HG03135 (cell line): ENCODE results near the gene OR2T33.
A peak's percentile ranks its signal among the peaks of the same experiment; 100 is the strongest.
"Not testable (repeated sequence)": the region's sequence is repeated elsewhere in the genome, so short reads cannot be mapped to it uniquely, and the experiment has no call there.

Experiments
- ATAC-seq: cut with Tn5 transposase; IDR thresholded peaks from one replicate; pipeline ENCODE4 v1.9.1; 2021; ENCODE audit warnings: mild to moderate bottlenecking, moderate library complexity; ENCODE audit not compliant: unreplicated experiment

The OR2T33 gene

GRCh38 chr1:248277876-248278275, at the start of gene OR2T33:
Gene OR2T33, minus strand, starts transcription at chr1:248277976. Its CDS starts 4,162 bp downstream, at chr1:248273814.
- no peak for ATAC-seq

- no peak for ATAC-seq
These were observed 46.7 kb upstream of the OR2T33 start, which contains the start of gene OR2M7 for GRCh38 chr1:248324468-248324867. Gene OR2M7, minus strand, starts transcription at chr1:248324568. Its CDS starts 0 bp downstream, at chr1:248324568.

- ATAC-seq, result no peak
These were observed 39.0 kb upstream of the OR2T33 start for GRCh38 chr1:248316796-248317195.

- not testable (repeated sequence) for ATAC-seq
These were observed 29.0 kb upstream of the OR2T33 start for GRCh38 chr1:248306740-248307139.

GRCh38 chr1:248306103-248306502, 28.3 kb upstream of the OR2T33 start:
- no peak for ATAC-seq

- not testable (repeated sequence) for ATAC-seq
These were observed 27.9 kb upstream of the OR2T33 start for GRCh38 chr1:248305672-248306071.

- ATAC-seq, result no peak
These were observed 25.5 kb upstream of the OR2T33 start, which contains the start of gene OR2T12 for GRCh38 chr1:248303324-248303723. Gene OR2T12, minus strand, starts transcription at chr1:248303424. Its CDS starts 7,846 bp downstream, at chr1:248295578.

GRCh38 chr1:248288391-248288790, 10.6 kb upstream of the OR2T33 start:
- no peak for ATAC-seq

GRCh38 chr1:248273225-248273624, 4.6 kb downstream of the OR2T33 start:
- ATAC-seq, result not testable (repeated sequence)

- ATAC-seq, result no peak
These were observed 9.6 kb downstream of the OR2T33 start for GRCh38 chr1:248268178-248268577.

GRCh38 chr1:248259309-248259708, 18.5 kb downstream of the OR2T33 start:
- not testable (repeated sequence) for ATAC-seq

GRCh38 chr1:248243204-248243603, 34.6 kb downstream of the OR2T33 start:
- peak; percentile 82 for ATAC-seq

- no peak for ATAC-seq
These were observed 38.3 kb downstream of the OR2T33 start for GRCh38 chr1:248239478-248239877.

- no peak for ATAC-seq
These were observed 46.7 kb downstream of the OR2T33 start, which contains the start of gene OR2M4 for GRCh38 chr1:248231117-248231516. Gene OR2M4, plus strand, starts transcription at chr1:248231417. Its CDS starts 7,512 bp downstream, at chr1:248238929.

GRCh38 chr1:248229360-248229908, 48.3 kb downstream of the OR2T33 start:
- ATAC-seq, result no peak

GRCh38 chr1:248225537-248225936, 52.2 kb downstream of the OR2T33 start:
- ATAC-seq, result no peak
